Left ventricle myocardium inferior (tissue), 1 donor: ENCODE data around the gene TERT. TPM values are rescaled to one million over a fixed set of nuclear protein-coding genes. Genes with fewer than 3 reads are reported as not detected.

Source experiments
- DNase-seq: peaks from one replicate; pipeline ENCODE4 v3.0.0-alpha.2; 2020
- H3K27ac ChIP-seq: fragments of 200-600 bp; replicated peaks from 2 replicates; pipeline ENCODE4 v1.8.0; 2021
- H3K27me3 ChIP-seq: fragments of 200-600 bp; 2 replicates; pipeline ENCODE4 v1.8.0; 2021; ENCODE audit warnings: low read depth
- H3K36me3 ChIP-seq: fragments of 200-600 bp; 2 replicates; pipeline ENCODE4 v1.8.0; 2021
- H3K4me1 ChIP-seq: fragments of 200-600 bp; 2 replicates; pipeline ENCODE4 v1.8.0; 2021
- H3K4me3 ChIP-seq: fragments of 200-600 bp; 2 replicates; pipeline ENCODE4 v1.8.0; 2021; ENCODE audit warnings: mild to moderate bottlenecking, moderate library complexity
- H3K9me3 ChIP-seq: fragments of 200-600 bp; replicated peaks from 2 replicates; pipeline ENCODE4 v1.8.0; 2021
- CTCF ChIP-seq: fragments of 200-600 bp; IDR thresholded peaks from 2 replicates; pipeline ENCODE4 v1.8.0; 2021; ENCODE audit warnings: antibody characterized with exemption, mild to moderate bottlenecking, borderline replicate concordance
- intact Hi-C: fragments of 100-400 bp; cut with micrococcal nuclease; formaldehyde crosslinking; loops from one replicate; pipeline ENCODE4 v1.11.0; 2022
- total RNA-seq: library from RNA; stranded (reverse); fragmentation: NEBNext Ultra II Directional; extraction: Animal tissue kit (Norgen Biotek cat#: 25700); gene quantifications from one replicate; pipeline ENCODE4 v1.2.1, GENCODE V29; 2021
- donor health status: DM: no; HTN: yes; CAD: no; lungs with severe emphysema.

Gene TERT
- total RNA-seq, 1 donor from 2014 or later = not detected

- H3K4me3 ChIP-seq = no peak overlapping the region
- intact Hi-C loops = no loop called here
- no peaks in the 10 kb centered on the region for H3K9me3 ChIP-seq
- no peaks in the 10 kb centered on the region for H3K27me3 ChIP-seq
- H3K4me1 ChIP-seq = no peaks in the 10 kb centered on the region
- H3K27ac ChIP-seq = no peak overlapping the region
- peaks cover 86% of the 10 kb centered on the region for H3K36me3 ChIP-seq
- no peak for DNase-seq
- TF ChIP-seq CTCF = no peak
These were observed 27.4 kb upstream of the TERT start for GRCh38 chr5:1322036-1322900.

GRCh38 chr5:1321576-1321975 is 26.7 kb upstream of the TERT start:
- Histone ChIP-seq H3K27ac (no peak overlapping the region), H3K4me1 (no peaks in the 10 kb centered on the region), H3K36me3 (peaks cover 86% of the 10 kb centered on the region), H3K4me3 (no peak overlapping the region), H3K27me3 (no peaks in the 10 kb centered on the region), H3K9me3 (no peaks in the 10 kb centered on the region)
- no peak for DNase-seq
- intact Hi-C loops = no loop called here
- no peak for TF ChIP-seq CTCF

GRCh38 chr5:1320436-1321344 is 25.8 kb upstream of the TERT start:
- H3K27me3 ChIP-seq = no peaks in the 10 kb centered on the region
- H3K27ac ChIP-seq = no peak overlapping the region
- intact Hi-C loops = no loop called here
- DNase-seq = no peak
- H3K36me3 ChIP-seq = peaks cover 82% of the 10 kb centered on the region
- TF ChIP-seq CTCF = no peak
- H3K4me1 ChIP-seq = peaks cover 7% of the 10 kb centered on the region
- H3K4me3 ChIP-seq = no peak overlapping the region
- H3K9me3 ChIP-seq = no peaks in the 10 kb centered on the region

GRCh38 chr5:1319436-1320256 is 24.8 kb upstream of the TERT start:
- H3K4me1 ChIP-seq = peaks cover 7% of the 10 kb centered on the region
- no peak for TF ChIP-seq CTCF
- peaks cover 71% of the 10 kb centered on the region for H3K36me3 ChIP-seq

GRCh38 chr5:1318659-1319251 is 23.9 kb upstream of the TERT start:
- no peak overlapping the region for H3K27ac ChIP-seq
- H3K4me1 ChIP-seq = peaks cover 7% of the 10 kb centered on the region
- intact Hi-C loops = no loop called here
- H3K9me3 ChIP-seq = no peaks in the 10 kb centered on the region
- no peak for DNase-seq
- H3K36me3 ChIP-seq = peaks cover 62% of the 10 kb centered on the region
- TF ChIP-seq CTCF = no peak
- H3K4me3 ChIP-seq = no peak overlapping the region
- H3K27me3 ChIP-seq = no peaks in the 10 kb centered on the region

More at GRCh38 chr5:1319436-1320256, 24.8 kb upstream of the TERT start:
- DNase-seq = no peak
- intact Hi-C loops = no loop called here
- no peak overlapping the region for H3K27ac ChIP-seq
- no peaks in the 10 kb centered on the region for H3K9me3 ChIP-seq
- H3K4me3 ChIP-seq = no peak overlapping the region
- no peaks in the 10 kb centered on the region for H3K27me3 ChIP-seq
